ENCODE data around the gene GATD1. TPM values are rescaled to one million over a fixed set of nuclear protein-coding genes. Genes with fewer than 3 reads are reported as not detected.

Gene GATD1
- total and polyA plus RNA-seq, 2 experiments from 2014 or later, result 39.3 to 51.0 TPM

DNA sequence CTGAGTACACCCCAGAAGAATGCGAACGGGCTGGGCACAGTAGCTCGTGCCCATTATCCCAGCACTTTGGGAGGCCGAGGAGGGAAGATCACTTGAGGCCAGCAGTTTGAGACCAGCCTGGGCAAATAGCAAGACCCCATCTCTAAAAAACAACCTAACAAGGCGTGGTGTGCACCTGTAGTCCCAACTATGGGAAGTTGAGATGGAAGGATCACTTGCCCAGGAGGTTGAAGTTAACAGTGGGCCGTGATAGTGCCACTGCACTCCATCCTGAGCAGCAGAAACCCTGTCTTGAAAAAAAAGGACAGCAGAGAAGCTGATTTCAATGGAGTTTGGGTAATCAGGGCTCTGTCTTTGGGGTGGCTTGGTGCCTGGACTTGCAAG, 35.8 kb upstream of the GATD1 start:
- DNase-seq (ENCODE audit: low spot score), result no peak
- Histone ChIP-seq H4K20me1 (replicated peaks; ENCODE audit: insufficient read depth) (peaks cover 20% of the 10 kb centered on the region), H3K4me2 (no peak overlapping the region), H3K27ac (ENCODE audit: low read depth) (peak overlapping the region; percentile 94), H3K36me3 (ENCODE audit: insufficient read depth) (peaks cover 22% of the 10 kb centered on the region), H2AFZ (no peak overlapping the region), H3K79me2 (replicated peaks; ENCODE audit: insufficient read depth) (peaks cover 31% of the 10 kb centered on the region), H3K4me3 (no peak overlapping the region), H3K4me1 (ENCODE audit: insufficient read depth) (peaks cover 13% of the 10 kb centered on the region), H3K9me2 (ENCODE audit: insufficient read depth) (no peaks in the 10 kb centered on the region), H3F3A (replicated peaks; ENCODE audit: low read depth) (peaks cover 46% of the 10 kb centered on the region), H3K27me3 (ENCODE audit: insufficient read depth) (no peaks in the 10 kb centered on the region)
- peaks cover 5% of the 10 kb centered on the region; the same call in 1 of the 3 replicates for H3K9me3 Mint-ChIP-seq
- peaks cover 18% of the 10 kb centered on the region; the same call in 2 of the 3 replicates for H3K4me1 Mint-ChIP-seq
- no peak for ATAC-seq
- H3K27me3 Mint-ChIP-seq (ENCODE audit: insufficient read depth, low read depth, poor library complexity), result peaks cover 35% of the 10 kb centered on the region
- TF ChIP-seq NANOG (IDR thresholded peaks at IDR 0.05; ENCODE audit: borderline replicate concordance), result no peak
- TF ChIP-seq, protein P1, sequence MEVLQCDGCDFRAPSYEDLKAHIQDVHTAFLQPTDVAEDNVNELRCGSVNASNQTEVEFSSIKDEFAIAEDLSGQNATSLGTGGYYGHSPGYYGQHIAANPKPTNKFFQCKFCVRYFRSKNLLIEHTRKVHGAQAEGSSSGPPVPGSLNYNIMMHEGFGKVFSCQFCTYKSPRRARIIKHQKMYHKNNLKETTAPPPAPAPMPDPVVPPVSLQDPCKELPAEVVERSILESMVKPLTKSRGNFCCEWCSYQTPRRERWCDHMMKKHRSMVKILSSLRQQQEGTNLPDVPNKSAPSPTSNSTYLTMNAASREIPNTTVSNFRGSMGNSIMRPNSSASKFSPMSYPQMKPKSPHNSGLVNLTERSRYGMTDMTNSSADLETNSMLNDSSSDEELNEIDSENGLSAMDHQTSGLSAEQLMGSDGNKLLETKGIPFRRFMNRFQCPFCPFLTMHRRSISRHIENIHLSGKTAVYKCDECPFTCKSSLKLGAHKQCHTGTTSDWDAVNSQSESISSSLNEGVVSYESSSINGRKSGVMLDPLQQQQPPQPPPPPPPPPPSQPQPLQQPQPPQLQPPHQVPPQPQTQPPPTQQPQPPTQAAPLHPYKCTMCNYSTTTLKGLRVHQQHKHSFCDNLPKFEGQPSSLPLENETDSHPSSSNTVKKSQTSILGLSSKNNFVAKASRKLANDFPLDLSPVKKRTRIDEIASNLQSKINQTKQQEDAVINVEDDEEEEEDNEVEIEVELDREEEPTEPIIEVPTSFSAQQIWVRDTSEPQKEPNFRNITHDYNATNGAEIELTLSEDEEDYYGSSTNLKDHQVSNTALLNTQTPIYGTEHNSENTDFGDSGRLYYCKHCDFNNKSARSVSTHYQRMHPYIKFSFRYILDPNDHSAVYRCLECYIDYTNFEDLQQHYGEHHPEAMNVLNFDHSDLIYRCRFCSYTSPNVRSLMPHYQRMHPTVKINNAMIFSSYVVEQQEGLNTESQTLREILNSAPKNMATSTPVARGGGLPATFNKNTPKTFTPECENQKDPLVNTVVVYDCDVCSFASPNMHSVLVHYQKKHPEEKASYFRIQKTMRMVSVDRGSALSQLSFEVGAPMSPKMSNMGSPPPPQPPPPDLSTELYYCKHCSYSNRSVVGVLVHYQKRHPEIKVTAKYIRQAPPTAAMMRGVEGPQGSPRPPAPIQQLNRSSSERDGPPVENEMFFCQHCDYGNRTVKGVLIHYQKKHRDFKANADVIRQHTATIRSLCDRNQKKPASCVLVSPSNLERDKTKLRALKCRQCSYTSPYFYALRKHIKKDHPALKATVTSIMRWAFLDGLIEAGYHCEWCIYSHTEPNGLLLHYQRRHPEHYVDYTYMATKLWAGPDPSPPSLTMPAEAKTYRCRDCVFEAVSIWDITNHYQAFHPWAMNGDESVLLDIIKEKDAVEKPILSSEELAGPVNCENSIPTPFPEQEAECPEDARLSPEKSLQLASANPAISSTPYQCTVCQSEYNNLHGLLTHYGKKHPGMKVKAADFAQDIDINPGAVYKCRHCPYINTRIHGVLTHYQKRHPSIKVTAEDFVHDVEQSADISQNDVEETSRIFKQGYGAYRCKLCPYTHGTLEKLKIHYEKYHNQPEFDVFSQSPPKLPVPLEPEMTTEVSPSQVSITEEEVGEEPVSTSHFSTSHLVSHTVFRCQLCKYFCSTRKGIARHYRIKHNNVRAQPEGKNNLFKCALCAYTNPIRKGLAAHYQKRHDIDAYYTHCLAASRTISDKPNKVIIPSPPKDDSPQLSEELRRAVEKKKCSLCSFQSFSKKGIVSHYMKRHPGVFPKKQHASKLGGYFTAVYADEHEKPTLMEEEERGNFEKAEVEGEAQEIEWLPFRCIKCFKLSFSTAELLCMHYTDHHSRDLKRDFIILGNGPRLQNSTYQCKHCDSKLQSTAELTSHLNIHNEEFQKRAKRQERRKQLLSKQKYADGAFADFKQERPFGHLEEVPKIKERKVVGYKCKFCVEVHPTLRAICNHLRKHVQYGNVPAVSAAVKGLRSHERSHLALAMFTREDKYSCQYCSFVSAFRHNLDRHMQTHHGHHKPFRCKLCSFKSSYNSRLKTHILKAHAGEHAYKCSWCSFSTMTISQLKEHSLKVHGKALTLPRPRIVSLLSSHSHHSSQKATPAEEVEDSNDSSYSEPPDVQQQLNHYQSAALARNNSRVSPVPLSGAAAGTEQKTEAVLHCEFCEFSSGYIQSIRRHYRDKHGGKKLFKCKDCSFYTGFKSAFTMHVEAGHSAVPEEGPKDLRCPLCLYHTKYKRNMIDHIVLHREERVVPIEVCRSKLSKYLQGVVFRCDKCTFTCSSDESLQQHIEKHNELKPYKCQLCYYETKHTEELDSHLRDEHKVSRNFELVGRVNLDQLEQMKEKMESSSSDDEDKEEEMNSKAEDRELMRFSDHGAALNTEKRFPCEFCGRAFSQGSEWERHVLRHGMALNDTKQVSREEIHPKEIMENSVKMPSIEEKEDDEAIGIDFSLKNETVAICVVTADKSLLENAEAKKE (CRISPR knock-in tag; IDR thresholded peaks at IDR 0.05), result no peak
- TF ChIP-seq POLR2AphosphoS5 (IDR thresholded peaks at IDR 0.05; ENCODE audit: low read depth), result no peak
- TF ChIP-seq, protein P2, sequence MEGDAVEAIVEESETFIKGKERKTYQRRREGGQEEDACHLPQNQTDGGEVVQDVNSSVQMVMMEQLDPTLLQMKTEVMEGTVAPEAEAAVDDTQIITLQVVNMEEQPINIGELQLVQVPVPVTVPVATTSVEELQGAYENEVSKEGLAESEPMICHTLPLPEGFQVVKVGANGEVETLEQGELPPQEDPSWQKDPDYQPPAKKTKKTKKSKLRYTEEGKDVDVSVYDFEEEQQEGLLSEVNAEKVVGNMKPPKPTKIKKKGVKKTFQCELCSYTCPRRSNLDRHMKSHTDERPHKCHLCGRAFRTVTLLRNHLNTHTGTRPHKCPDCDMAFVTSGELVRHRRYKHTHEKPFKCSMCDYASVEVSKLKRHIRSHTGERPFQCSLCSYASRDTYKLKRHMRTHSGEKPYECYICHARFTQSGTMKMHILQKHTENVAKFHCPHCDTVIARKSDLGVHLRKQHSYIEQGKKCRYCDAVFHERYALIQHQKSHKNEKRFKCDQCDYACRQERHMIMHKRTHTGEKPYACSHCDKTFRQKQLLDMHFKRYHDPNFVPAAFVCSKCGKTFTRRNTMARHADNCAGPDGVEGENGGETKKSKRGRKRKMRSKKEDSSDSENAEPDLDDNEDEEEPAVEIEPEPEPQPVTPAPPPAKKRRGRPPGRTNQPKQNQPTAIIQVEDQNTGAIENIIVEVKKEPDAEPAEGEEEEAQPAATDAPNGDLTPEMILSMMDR (conservative IDR thresholded peaks at IDR 0.05; ENCODE audit: low read depth in 2 of 2), result no peak
- TF ChIP-seq ZNF331 (CRISPR knock-in tag; IDR thresholded peaks at IDR 0.05; ENCODE audit: low read depth), result no peak
- no peak for TF ChIP-seq EZH2 (IDR thresholded peaks at IDR 0.05; ENCODE audit: low read depth, unreplicated experiment)
- TF ChIP-seq, protein P3, sequence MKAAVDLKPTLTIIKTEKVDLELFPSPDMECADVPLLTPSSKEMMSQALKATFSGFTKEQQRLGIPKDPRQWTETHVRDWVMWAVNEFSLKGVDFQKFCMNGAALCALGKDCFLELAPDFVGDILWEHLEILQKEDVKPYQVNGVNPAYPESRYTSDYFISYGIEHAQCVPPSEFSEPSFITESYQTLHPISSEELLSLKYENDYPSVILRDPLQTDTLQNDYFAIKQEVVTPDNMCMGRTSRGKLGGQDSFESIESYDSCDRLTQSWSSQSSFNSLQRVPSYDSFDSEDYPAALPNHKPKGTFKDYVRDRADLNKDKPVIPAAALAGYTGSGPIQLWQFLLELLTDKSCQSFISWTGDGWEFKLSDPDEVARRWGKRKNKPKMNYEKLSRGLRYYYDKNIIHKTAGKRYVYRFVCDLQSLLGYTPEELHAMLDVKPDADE (IDR thresholded peaks at IDR 0.05), result no peak
- TF ChIP-seq JUNB (IDR thresholded peaks at IDR 0.05; ENCODE audit: unreplicated experiment), result no peak
- TF ChIP-seq, protein P4, sequence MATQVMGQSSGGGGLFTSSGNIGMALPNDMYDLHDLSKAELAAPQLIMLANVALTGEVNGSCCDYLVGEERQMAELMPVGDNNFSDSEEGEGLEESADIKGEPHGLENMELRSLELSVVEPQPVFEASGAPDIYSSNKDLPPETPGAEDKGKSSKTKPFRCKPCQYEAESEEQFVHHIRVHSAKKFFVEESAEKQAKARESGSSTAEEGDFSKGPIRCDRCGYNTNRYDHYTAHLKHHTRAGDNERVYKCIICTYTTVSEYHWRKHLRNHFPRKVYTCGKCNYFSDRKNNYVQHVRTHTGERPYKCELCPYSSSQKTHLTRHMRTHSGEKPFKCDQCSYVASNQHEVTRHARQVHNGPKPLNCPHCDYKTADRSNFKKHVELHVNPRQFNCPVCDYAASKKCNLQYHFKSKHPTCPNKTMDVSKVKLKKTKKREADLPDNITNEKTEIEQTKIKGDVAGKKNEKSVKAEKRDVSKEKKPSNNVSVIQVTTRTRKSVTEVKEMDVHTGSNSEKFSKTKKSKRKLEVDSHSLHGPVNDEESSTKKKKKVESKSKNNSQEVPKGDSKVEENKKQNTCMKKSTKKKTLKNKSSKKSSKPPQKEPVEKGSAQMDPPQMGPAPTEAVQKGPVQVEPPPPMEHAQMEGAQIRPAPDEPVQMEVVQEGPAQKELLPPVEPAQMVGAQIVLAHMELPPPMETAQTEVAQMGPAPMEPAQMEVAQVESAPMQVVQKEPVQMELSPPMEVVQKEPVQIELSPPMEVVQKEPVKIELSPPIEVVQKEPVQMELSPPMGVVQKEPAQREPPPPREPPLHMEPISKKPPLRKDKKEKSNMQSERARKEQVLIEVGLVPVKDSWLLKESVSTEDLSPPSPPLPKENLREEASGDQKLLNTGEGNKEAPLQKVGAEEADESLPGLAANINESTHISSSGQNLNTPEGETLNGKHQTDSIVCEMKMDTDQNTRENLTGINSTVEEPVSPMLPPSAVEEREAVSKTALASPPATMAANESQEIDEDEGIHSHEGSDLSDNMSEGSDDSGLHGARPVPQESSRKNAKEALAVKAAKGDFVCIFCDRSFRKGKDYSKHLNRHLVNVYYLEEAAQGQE (IDR thresholded peaks at IDR 0.05; ENCODE audit: unreplicated experiment), result no peak
- H3K4me3 Mint-ChIP-seq, result peak overlapping the region; percentile 94; the same call in 1 of the 3 replicates
- peaks cover 46% of the 10 kb centered on the region for H3K36me3 Mint-ChIP-seq (ENCODE audit: low read depth)
- no peak overlapping the region for H3K27ac Mint-ChIP-seq

Data from GM23338 (cell line).